Sigmoid colon (tissue), 7 donors: Measurements from ENCODE around the gene SOX6. TPM values are rescaled to one million over a fixed set of nuclear protein-coding genes. Genes with fewer than 3 reads are reported as not detected.

Source experiments
- DNase-seq: peaks from one replicate; pipeline ENCODE4 v3.0.0-alpha.2; 2019
- H3K27ac ChIP-seq, 4 donors: fragments of 200-600 bp; sonication (generic); one replicate each; pipeline ENCODE4 v1.5.1; 2016 to 2019; ENCODE audit warnings: mild to moderate bottlenecking in 1 of 4
- H3K27me3 ChIP-seq, 3 donors: fragments of 200-600 bp; sonication (generic); one replicate each; pipeline ENCODE4 v1.5.1; 2019; ENCODE audit warnings: mild to moderate bottlenecking in 1 of 3
- H3K36me3 ChIP-seq, 4 donors: fragments of 200-600 bp; sonication (generic); one replicate each; pipeline ENCODE4 v1.5.1; 2016 to 2019
- H3K4me1 ChIP-seq, 4 donors: fragments of 200-600 bp; sonication (generic); one replicate each; pipeline ENCODE4 v1.5.1; 2017 to 2019
- H3K4me3 ChIP-seq, 4 donors: fragments of 200-600 bp; sonication (generic); one replicate each; pipeline ENCODE4 v1.5.1; 2017 to 2019; ENCODE audit warnings: mild to moderate bottlenecking in 2 of 4, moderate library complexity in 1 of 4
- H3K9me3 ChIP-seq, 4 donors: fragments of 200-600 bp in 3 of 4; sonication (generic) in 3 of 4; one replicate each; pipeline versions ENCODE4 v1.5.1 to v1.6.1; 2013 to 2019
- EP300 ChIP-seq, 4 donors: sonication (generic); formaldehyde crosslinking; IDR thresholded peaks; one replicate each; pipeline ENCODE4 v1.6.1; 2017; ENCODE audit warnings: antibody characterized with exemption in 4 of 4
- POLR2A ChIP-seq, 2 donors: fragments of 450-650 bp; IDR thresholded peaks; one replicate each; pipeline ENCODE4 v1.6.1; 2016; ENCODE audit warnings: antibody characterized with exemption in 2 of 2, mild to moderate bottlenecking in 2 of 2, moderate library complexity in 2 of 2
- POLR2AphosphoS5 ChIP-seq, 4 donors: sonication (generic); formaldehyde crosslinking; IDR thresholded peaks; one replicate each; pipeline ENCODE4 v1.6.1; 2017; ENCODE audit warnings: antibody characterized with exemption in 4 of 4
- WGBS, 2 donors: extraction: QIAGEN DNeasy Blood & Tissue Kit; methylation state at CpG; one replicate each; pipeline ENCODE4 v1.1.7; 2013; 5-methylcytosine and 5-hydroxymethylcytosine counted together
- intact Hi-C: fragments of 100-400 bp; cut with DNase I; formaldehyde crosslinking; loops from one replicate; pipeline ENCODE4 v1.15.1; 2023
- polyA plus RNA-seq, 3 donors: library from polyadenylated mRNA; stranded (reverse); fragments of 200-250 nt; gene quantifications; one replicate each; pipeline ENCODE4 v1.2.3, GENCODE V29; 2013
- total RNA-seq, 4 donors: library from RNA; depleted of rRNA; stranded (reverse); fragments of >200 nt; gene quantifications; one replicate each; pipeline ENCODE4 v1.1.0, GENCODE V29; 2016
- TF ChIP-seq, protein P1 (sequence below), 4 experiments: fragments of 450-650 bp in 3 of 4; fragments of 200-600 bp in 1 of 4; IDR thresholded peaks; one replicate each; pipeline ENCODE4 v1.5.1; 2016 to 2019; ENCODE audit warnings: antibody characterized with exemption in 4 of 4, mild to moderate bottlenecking in 3 of 4, moderate library complexity in 2 of 4
- donor health status: healthy with polysubstance abuse.
- donor health status: Bipolar disorder and iron deficiency.
- donor health status: healthy.

Gene SOX6
- total and polyA plus RNA-seq, 7 donors, result 0.46 to 6.1 (median 1.7) TPM

DNA sequence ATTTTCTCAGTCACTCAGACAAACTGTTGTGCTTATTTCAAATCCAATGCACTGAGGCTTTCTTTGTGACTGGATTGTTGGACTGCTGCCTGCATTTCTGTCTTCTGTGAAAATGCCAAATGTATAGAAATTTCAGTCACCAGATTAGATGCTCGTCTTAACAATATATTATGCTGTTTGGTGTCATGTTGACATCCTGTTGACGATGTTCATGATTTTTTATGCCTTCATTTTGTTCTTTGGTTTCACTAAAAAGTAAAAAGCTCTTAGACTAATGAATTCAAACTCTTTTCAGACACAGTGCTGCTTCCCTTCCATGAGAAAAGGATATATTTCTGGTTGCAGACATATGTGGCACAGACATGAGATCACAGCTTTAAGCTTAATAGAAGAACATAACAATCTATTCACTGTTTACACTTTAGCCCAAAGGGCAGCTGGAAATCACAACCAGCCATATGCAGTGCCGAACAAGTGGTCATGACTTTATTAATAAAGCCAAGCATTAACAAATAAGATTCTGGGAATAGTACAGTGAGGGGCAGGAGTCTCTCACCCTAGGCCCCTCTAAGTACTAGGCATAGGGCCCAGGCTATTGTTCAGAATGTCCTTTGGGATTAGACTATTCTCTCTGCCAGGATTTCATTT, 9.4 kb upstream of the SOX6 start:
- H3K27ac ChIP-seq, result no peak overlapping the region
- no peak overlapping the region for H3K4me3 ChIP-seq
- intact Hi-C loops, result no loop called here
- no peaks in the 10 kb centered on the region for H3K9me3 ChIP-seq
- no peaks in the 10 kb centered on the region for H3K27me3 ChIP-seq
- WGBS, 2 donors, result 77 to 83% methylated on average over 3 of the region's 3 CpGs
- TF ChIP-seq POLR2A (IDR thresholded peaks at IDR 0.05) (no peak), POLR2AphosphoS5 (IDR thresholded peaks at IDR 0.05) (no peak), EP300 (IDR thresholded peaks at IDR 0.05) (no peak)
- TF ChIP-seq, protein P1, sequence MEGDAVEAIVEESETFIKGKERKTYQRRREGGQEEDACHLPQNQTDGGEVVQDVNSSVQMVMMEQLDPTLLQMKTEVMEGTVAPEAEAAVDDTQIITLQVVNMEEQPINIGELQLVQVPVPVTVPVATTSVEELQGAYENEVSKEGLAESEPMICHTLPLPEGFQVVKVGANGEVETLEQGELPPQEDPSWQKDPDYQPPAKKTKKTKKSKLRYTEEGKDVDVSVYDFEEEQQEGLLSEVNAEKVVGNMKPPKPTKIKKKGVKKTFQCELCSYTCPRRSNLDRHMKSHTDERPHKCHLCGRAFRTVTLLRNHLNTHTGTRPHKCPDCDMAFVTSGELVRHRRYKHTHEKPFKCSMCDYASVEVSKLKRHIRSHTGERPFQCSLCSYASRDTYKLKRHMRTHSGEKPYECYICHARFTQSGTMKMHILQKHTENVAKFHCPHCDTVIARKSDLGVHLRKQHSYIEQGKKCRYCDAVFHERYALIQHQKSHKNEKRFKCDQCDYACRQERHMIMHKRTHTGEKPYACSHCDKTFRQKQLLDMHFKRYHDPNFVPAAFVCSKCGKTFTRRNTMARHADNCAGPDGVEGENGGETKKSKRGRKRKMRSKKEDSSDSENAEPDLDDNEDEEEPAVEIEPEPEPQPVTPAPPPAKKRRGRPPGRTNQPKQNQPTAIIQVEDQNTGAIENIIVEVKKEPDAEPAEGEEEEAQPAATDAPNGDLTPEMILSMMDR (IDR thresholded peaks at IDR 0.05), result no peak
- H3K4me1 ChIP-seq, result no peaks in the 10 kb centered on the region
- DNase-seq, result no peak
- no peaks in the 10 kb centered on the region for H3K36me3 ChIP-seq

DNA sequence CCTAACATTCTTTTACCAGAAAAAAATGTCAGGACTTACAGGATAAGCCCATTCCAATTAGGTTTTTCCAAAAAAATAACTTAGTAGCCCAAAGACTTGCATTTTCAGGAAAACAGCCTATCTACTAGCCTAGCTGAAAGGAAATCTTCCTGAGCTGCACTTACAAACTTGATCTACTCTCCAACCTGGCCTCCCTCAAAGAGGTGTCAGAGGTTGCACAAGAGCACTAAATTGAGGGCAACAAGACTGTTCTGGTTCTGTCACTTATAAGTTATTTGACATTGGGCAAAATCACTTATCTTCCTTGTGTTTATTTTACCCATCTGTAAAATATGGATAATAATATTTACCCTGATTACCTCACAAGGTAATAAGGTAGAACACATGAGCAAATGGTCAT, 7.9 kb upstream of the SOX6 start:
- DNase-seq, result no peak
- Histone ChIP-seq H3K9me3 (no peaks in the 10 kb centered on the region), H3K4me1 (no peaks in the 10 kb centered on the region), H3K27me3 (no peaks in the 10 kb centered on the region), H3K4me3 (no peak overlapping the region), H3K27ac (no peak overlapping the region), H3K36me3 (no peaks in the 10 kb centered on the region)
- TF ChIP-seq POLR2AphosphoS5 (IDR thresholded peaks at IDR 0.05) (no peak), EP300 (IDR thresholded peaks at IDR 0.05) (no peak), POLR2A (IDR thresholded peaks at IDR 0.05) (no peak)
- intact Hi-C loops, result no loop called here

DNA sequence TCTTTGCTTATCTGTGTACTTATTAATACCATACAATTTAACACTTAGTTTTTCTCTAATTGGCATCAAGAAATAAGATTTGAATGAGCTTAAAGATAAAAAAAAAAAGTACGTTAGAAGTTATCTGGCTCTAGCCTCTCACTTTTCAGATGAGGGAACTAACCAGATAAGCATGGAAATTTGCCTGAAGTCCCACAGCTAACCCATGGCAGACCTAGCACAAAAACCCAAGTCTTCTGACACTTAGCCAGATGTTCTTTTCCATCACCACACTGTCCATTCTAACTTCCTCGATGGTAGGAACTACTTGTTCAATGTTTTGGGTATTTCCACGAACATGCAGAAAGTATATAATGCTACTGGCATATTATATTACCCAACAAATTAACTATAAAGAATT, 7.4 kb upstream of the SOX6 start:
- Histone ChIP-seq H3K27ac (no peak overlapping the region), H3K4me3 (no peak overlapping the region), H3K36me3 (no peaks in the 10 kb centered on the region), H3K9me3 (no peaks in the 10 kb centered on the region), H3K4me1 (peaks cover 0 to 4% (median 4%) of the 10 kb centered on the region in 4 donors), H3K27me3 (no peaks in the 10 kb centered on the region)
- TF ChIP-seq EP300 (IDR thresholded peaks at IDR 0.05) (no peak), POLR2A (IDR thresholded peaks at IDR 0.05) (no peak), POLR2AphosphoS5 (IDR thresholded peaks at IDR 0.05) (no peak)
- TF ChIP-seq, protein P1 (IDR thresholded peaks at IDR 0.05), result no peak
- WGBS, 2 donors, result 87 to 91% methylated on average over 3 of the region's 3 CpGs
- intact Hi-C loops, result no loop called here
- DNase-seq, result no peak

DNA sequence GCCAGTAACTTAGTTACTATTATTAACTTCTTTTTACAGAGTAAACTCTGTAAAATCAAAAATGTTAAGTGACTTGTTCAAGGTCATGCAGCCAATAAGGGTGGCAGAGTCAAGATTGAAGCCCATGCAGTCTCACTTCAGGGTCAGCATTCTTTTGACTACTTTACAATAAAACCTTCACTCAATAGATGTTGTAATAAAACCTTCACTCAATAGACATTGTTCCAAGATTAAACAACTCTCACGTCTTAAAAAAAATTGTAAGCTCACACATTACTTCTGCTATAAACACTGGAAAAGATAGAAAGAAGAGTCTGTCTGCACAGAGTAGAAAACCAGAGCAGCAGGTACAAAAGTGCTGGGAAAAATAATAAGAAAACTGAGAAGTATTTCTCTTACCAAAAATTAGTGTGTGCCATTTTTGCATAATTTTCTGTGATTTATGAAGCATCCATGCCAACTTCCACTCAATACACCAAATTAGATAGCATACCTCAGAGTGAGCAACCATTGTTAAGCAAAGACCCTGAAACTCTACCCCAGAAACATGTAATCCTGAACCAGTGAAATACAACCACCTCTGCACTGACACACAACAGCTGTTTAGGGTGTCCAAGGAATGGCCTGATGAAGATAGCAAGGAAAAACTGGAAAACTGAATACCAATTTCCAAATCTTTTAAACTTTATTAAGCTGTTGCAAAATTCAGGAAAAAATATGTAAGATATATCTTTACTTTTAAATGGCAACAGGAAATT, 4.9 kb upstream of the SOX6 start:
- no peak for DNase-seq
- TF ChIP-seq POLR2A (IDR thresholded peaks at IDR 0.05) (no peak), POLR2AphosphoS5 (IDR thresholded peaks at IDR 0.05) (no peak), EP300 (IDR thresholded peaks at IDR 0.05) (no peak)
- TF ChIP-seq, protein P1 (IDR thresholded peaks at IDR 0.05), result no peak
- WGBS, 2 donors, result 14 to 58% methylated on average over 1 of the region's 1 CpG
- no peak overlapping the region for H3K27ac ChIP-seq
- intact Hi-C loops, result no loop called here
- H3K36me3 ChIP-seq, result no peaks in the 10 kb centered on the region
- peaks cover 0 to 29% (median 27%) of the 10 kb centered on the region in 4 donors for H3K4me1 ChIP-seq
- H3K27me3 ChIP-seq, result no peaks in the 10 kb centered on the region
- H3K4me3 ChIP-seq, result no peak overlapping the region
- H3K9me3 ChIP-seq, result no peaks in the 10 kb centered on the region

DNA sequence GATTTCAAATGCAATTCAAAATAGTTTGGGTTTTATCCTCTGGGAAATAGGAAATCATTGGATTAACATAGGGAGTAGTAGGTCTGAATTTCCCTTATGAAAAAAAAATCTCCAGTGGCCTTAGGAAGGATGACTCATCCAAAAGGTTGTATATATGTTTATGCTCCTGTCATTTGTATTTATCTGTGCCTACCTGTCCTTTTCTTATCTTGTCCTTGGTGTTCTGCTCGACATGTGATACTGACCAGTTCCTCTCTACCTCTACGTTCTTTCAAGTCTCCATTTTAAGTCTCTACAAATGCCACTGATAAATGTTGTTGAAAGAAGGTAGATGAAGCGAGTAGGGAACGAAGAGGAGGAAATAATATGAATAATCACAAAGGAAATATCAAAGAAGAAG, 3.0 kb upstream of the SOX6 start:
- no peaks in the 10 kb centered on the region for H3K9me3 ChIP-seq
- no peaks in the 10 kb centered on the region for H3K36me3 ChIP-seq
- H3K4me3 ChIP-seq, result no peak overlapping the region
- no peak for TF ChIP-seq POLR2AphosphoS5 (IDR thresholded peaks at IDR 0.05)
- TF ChIP-seq, protein P1 (IDR thresholded peaks at IDR 0.05), result no peak
- intact Hi-C loops, result no loop called here
- H3K4me1 ChIP-seq, result peaks cover 0 to 37% (median 35%) of the 10 kb centered on the region in 4 donors
- H3K27me3 ChIP-seq, result no peaks in the 10 kb centered on the region
- DNase-seq, result no peak
- no peak overlapping the region for H3K27ac ChIP-seq
- 81 to 85% methylated on average over 4 of the region's 4 CpGs for WGBS, 2 donors
